Neural progenitor cell (in vitro differentiated cells): ENCODE measurements around the gene ENTPD2. TPM values are rescaled to one million over a fixed set of nuclear protein-coding genes. Genes with fewer than 3 reads are reported as not detected.

Source experiments
- DNase-seq: peaks from one replicate; pipeline ENCODE4 v3.0.0-alpha.2; 2016; ENCODE audit warnings: low spot score
- H2AFZ ChIP-seq: fragments of 200-600 bp; sonication (generic); replicated peaks from 2 replicates; pipeline ENCODE4 v1.6.1; 2016; ENCODE audit warnings: antibody characterized with exemption
- H3F3A ChIP-seq: fragments of 200-600 bp; sonication (generic); 2 replicates; pipeline ENCODE4 v1.6.1; 2016; ENCODE audit warnings: antibody characterized with exemption, low read depth
- H3K27ac ChIP-seq: fragments of 200-600 bp; sonication (generic); 2 replicates; pipeline ENCODE4 v1.5.1; 2016; ENCODE audit warnings: mild to moderate bottlenecking
- H3K27me3 ChIP-seq: fragments of 200-600 bp; sonication (generic); 2 replicates; pipeline ENCODE4 v1.6.1; 2016; ENCODE audit warnings: mild to moderate bottlenecking, moderate library complexity
- H3K36me3 ChIP-seq: fragments of 200-600 bp; sonication (generic); 2 replicates; pipeline ENCODE4 v1.5.1; 2016
- H3K4me1 ChIP-seq: fragments of 200-600 bp; sonication (generic); 2 replicates; pipeline ENCODE4 v1.6.1; 2016; ENCODE audit warnings: mixed run types
- H3K4me2 ChIP-seq: fragments of 200-600 bp; sonication (generic); 2 replicates; pipeline ENCODE4 v1.6.1; 2016
- H3K4me3 ChIP-seq: fragments of 200-600 bp; sonication (generic); 2 replicates; pipeline ENCODE4 v1.5.1; 2016
- H3K79me2 ChIP-seq: fragments of 200-600 bp; sonication (generic); 2 replicates; pipeline ENCODE4 v1.6.1; 2016; ENCODE audit warnings: low read depth
- H3K9ac ChIP-seq: fragments of 200-600 bp; sonication (generic); 2 replicates; pipeline ENCODE4 v1.6.1; 2016
- H3K9me3 ChIP-seq: fragments of 200-600 bp; sonication (generic); 2 replicates; pipeline ENCODE4 v1.5.1; 2016; ENCODE audit warnings: low read depth
- H4K20me1 ChIP-seq: fragments of 200-600 bp; sonication (generic); 2 replicates; pipeline ENCODE4 v1.6.1; 2016; ENCODE audit warnings: low read depth
- H3K27ac Mint-ChIP-seq: 3 replicates; pipeline ENCODE4 v1.8.0; 2021; ENCODE audit warnings: mixed read lengths
- H3K27me3 Mint-ChIP-seq: 2 replicates; pipeline ENCODE4 v1.8.0; 2022; ENCODE audit warnings: low read depth, mild to moderate bottlenecking, inconsistent platforms, moderate library complexity, mixed read lengths; ENCODE audit not compliant: insufficient read depth
- H3K36me3 Mint-ChIP-seq: 3 replicates; pipeline ENCODE4 v1.8.0; 2021; ENCODE audit warnings: mixed read lengths
- H3K4me1 Mint-ChIP-seq: 3 replicates; pipeline ENCODE4 v1.8.0; 2021; ENCODE audit warnings: mixed read lengths
- H3K4me3 Mint-ChIP-seq: 3 replicates; pipeline ENCODE4 v1.8.0; 2021; ENCODE audit warnings: mild to moderate bottlenecking, moderate library complexity, mixed read lengths
- H3K9me3 Mint-ChIP-seq: 3 replicates; pipeline ENCODE4 v1.8.0; 2020; ENCODE audit warnings: mixed read lengths
- EZH2 ChIP-seq: fragments of 200-600 bp; sonication (generic); IDR thresholded peaks from 2 replicates; pipeline ENCODE4 v1.6.1; 2017; ENCODE audit warnings: antibody characterized with exemption, mild to moderate bottlenecking, moderate library complexity
- EZH2phosphoT487 ChIP-seq: fragments of 200-600 bp; sonication (generic); IDR thresholded peaks from 2 replicates; pipeline ENCODE4 v1.6.1; 2017; ENCODE audit warnings: antibody characterized with exemption
- total RNA-seq: library from RNA; depleted of rRNA; stranded (reverse); fragments of >200 nt; gene quantifications from 2 replicates; pipeline ENCODE4 v1.2.3, GENCODE V29; 2015; ENCODE audit warnings: low replicate concordance
- TF ChIP-seq, protein P1 (sequence below): fragments of 200-600 bp; sonication (generic); IDR thresholded peaks from 2 replicates; pipeline ENCODE4 v1.5.1; 2017; ENCODE audit warnings: antibody characterized with exemption, mild to moderate bottlenecking

The ENTPD2 gene
- total RNA-seq, 1 donor from 2014 or later: not detected

DNA sequence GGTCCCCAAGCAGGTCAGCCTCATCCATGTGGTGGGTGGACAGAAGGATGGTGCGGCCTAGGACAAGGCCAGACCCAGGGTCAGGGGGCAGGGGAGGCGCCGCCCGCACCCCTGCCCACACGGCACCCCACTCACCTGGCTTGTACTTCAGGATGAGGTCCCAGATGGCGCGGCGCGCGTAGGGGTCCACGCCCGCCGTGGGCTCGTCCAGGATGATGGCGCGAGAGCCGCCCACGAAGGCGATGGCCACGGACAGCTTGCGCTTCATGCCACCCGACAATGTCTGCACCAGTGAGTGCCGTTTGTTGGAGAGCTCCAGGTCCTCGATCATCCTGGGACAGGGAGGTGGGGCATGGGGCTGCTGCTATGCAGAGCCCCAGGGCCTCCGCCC, 38.3 kb downstream of the ENTPD2 start:
- TF ChIP-seq, protein P1, sequence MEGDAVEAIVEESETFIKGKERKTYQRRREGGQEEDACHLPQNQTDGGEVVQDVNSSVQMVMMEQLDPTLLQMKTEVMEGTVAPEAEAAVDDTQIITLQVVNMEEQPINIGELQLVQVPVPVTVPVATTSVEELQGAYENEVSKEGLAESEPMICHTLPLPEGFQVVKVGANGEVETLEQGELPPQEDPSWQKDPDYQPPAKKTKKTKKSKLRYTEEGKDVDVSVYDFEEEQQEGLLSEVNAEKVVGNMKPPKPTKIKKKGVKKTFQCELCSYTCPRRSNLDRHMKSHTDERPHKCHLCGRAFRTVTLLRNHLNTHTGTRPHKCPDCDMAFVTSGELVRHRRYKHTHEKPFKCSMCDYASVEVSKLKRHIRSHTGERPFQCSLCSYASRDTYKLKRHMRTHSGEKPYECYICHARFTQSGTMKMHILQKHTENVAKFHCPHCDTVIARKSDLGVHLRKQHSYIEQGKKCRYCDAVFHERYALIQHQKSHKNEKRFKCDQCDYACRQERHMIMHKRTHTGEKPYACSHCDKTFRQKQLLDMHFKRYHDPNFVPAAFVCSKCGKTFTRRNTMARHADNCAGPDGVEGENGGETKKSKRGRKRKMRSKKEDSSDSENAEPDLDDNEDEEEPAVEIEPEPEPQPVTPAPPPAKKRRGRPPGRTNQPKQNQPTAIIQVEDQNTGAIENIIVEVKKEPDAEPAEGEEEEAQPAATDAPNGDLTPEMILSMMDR: no peak
- TF ChIP-seq EZH2: no peak
- no peak for TF ChIP-seq EZH2phosphoT487
- Mint-ChIP-seq H3K9me3 (no peaks in the 10 kb centered on the region), H3K27ac (no peak overlapping the region), H3K27me3 (peaks cover 2% of the 10 kb centered on the region), H3K4me3 (no peak overlapping the region), H3K36me3 (peaks cover 5% of the 10 kb centered on the region), H3K4me1 (no peaks in the 10 kb centered on the region)
- Histone ChIP-seq H3K4me3 (no peak overlapping the region), H3K9me3 (no peaks in the 10 kb centered on the region), H3K36me3 (no peaks in the 10 kb centered on the region), H3F3A (no peaks in the 10 kb centered on the region), H3K79me2 (no peaks in the 10 kb centered on the region), H3K4me1 (no peaks in the 10 kb centered on the region), H3K4me2 (no peak overlapping the region), H3K27me3 (no peaks in the 10 kb centered on the region), H3K9ac (no peak overlapping the region), H2AFZ (no peak overlapping the region), H4K20me1 (no peaks in the 10 kb centered on the region), H3K27ac (no peak overlapping the region)
- no peak for DNase-seq

DNA sequence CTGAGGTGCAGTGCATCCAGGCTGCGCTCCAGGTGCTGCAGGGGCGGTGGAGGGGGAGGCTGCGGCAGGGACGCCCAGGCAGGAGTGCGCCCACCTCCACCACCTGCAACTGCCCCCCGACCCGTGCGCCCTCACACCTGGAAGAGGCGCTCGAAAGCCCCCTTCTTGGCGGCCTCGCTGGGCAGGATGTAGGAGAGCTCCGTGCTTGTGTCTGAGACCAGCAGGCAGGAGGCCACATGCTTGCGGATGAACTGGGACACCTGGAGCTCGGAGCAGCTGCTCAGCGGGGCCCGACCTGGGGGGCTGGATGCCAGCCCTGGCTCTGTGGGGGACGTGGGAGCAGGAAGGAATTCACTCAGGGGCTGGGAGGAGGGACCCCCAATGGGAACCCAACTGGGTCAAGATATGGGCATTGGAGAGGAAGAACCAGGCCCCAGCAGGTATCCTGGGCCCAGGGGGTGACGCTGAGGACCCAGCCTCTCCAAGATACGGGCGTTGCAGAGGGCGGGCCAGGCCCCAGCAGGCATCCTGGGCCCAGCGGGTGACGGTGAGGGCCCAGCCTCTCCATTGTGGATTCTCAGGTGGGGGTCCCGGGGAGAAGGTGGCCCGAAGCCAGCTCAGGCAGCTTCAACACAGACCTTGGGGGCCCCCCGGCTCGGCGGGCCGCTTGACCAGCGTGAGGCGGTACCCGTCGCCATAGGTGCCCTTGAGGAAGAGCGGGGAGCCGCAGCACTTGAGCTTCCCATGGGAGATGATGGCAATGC, 38.9 kb downstream of the ENTPD2 start:
- H3F3A ChIP-seq: no peaks in the 10 kb centered on the region
- H3K9me3 Mint-ChIP-seq: no peaks in the 10 kb centered on the region
- H3K4me3 Mint-ChIP-seq: no peak overlapping the region
- H3K27me3 Mint-ChIP-seq: peaks cover 2% of the 10 kb centered on the region
- TF ChIP-seq EZH2: no peak
- no peak for TF ChIP-seq EZH2phosphoT487
- TF ChIP-seq, protein P1: no peak
- H3K27me3 ChIP-seq: no peaks in the 10 kb centered on the region
- no peak overlapping the region for H3K27ac ChIP-seq
- no peaks in the 10 kb centered on the region for H4K20me1 ChIP-seq
- H3K4me1 Mint-ChIP-seq: no peaks in the 10 kb centered on the region
- H3K9ac ChIP-seq: no peak overlapping the region
- H3K9me3 ChIP-seq: no peaks in the 10 kb centered on the region
- no peak overlapping the region for H3K4me2 ChIP-seq
- DNase-seq: no peak
- H3K27ac Mint-ChIP-seq: no peak overlapping the region
- H2AFZ ChIP-seq: no peak overlapping the region
- peaks cover 5% of the 10 kb centered on the region for H3K36me3 Mint-ChIP-seq
- H3K79me2 ChIP-seq: no peaks in the 10 kb centered on the region
- H3K4me1 ChIP-seq: no peaks in the 10 kb centered on the region
- no peak overlapping the region for H3K4me3 ChIP-seq
- H3K36me3 ChIP-seq: no peaks in the 10 kb centered on the region

DNA sequence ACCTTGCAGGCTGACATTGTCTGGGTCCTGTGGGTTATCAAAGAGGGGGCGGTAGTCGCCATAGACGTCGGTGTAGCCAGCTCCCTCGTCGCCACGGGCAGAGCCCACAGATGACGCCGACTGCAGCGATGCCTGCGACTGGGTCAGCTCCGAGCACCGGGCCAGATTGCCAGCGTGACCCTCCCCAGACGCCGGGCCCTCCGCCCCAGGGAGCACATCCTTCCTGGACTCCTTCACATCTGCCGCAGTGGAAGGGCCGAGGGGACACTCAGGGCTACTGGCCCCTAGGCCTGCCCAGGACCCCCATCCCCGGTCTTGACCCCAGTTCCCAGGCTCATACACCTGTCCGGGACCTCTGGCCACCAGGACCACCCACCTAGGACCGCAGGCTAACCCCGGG, 39.7 kb downstream of the ENTPD2 start:
- Histone ChIP-seq H3K4me2 (no peak overlapping the region), H2AFZ (no peak overlapping the region), H4K20me1 (no peaks in the 10 kb centered on the region), H3K79me2 (no peaks in the 10 kb centered on the region), H3K27ac (no peak overlapping the region), H3K9ac (no peak overlapping the region), H3K9me3 (no peaks in the 10 kb centered on the region), H3K4me1 (no peaks in the 10 kb centered on the region), H3K36me3 (no peaks in the 10 kb centered on the region), H3K4me3 (no peak overlapping the region), H3K27me3 (no peaks in the 10 kb centered on the region), H3F3A (no peaks in the 10 kb centered on the region)
- no peaks in the 10 kb centered on the region for H3K4me1 Mint-ChIP-seq
- H3K4me3 Mint-ChIP-seq: no peak overlapping the region
- no peaks in the 10 kb centered on the region for H3K9me3 Mint-ChIP-seq
- H3K27ac Mint-ChIP-seq: no peak overlapping the region
- peaks cover 2% of the 10 kb centered on the region for H3K27me3 Mint-ChIP-seq
- H3K36me3 Mint-ChIP-seq: peaks cover 5% of the 10 kb centered on the region
- DNase-seq: no peak
- TF ChIP-seq EZH2phosphoT487 (no peak), EZH2 (no peak)
- TF ChIP-seq, protein P1: no peak
